IPS-18a (cell line): ENCODE measurements around the gene PLSCR4.
A peak's percentile ranks its signal among the peaks of the same experiment; 100 is the strongest.

Experiments used
- H3K27ac ChIP-seq: one replicate; pipeline ENCODE4 v1.5.1; 2013; ENCODE audit warnings: low read length
- H3K27me3 ChIP-seq: one replicate; pipeline ENCODE4 v1.6.1; 2013; ENCODE audit warnings: mild to moderate bottlenecking, low read length; ENCODE audit not compliant: control insufficient read depth, insufficient read depth
- H3K36me3 ChIP-seq: one replicate; pipeline ENCODE4 v1.6.1; 2013; ENCODE audit warnings: low read depth, low read length; ENCODE audit not compliant: control insufficient read depth
- H3K4me1 ChIP-seq: one replicate; pipeline ENCODE4 v1.6.1; 2013; ENCODE audit warnings: low read depth, low read length; ENCODE audit not compliant: control insufficient read depth
- H3K4me3 ChIP-seq: one replicate; pipeline ENCODE4 v1.5.1; 2013; ENCODE audit warnings: low read length
- H3K9ac ChIP-seq: one replicate; pipeline ENCODE4 v1.6.1; 2013; ENCODE audit warnings: mild to moderate bottlenecking, low read length, moderate library complexity
- H3K9me3 ChIP-seq: one replicate; pipeline ENCODE4 v1.6.1; 2013; ENCODE audit warnings: low read depth, low read length; ENCODE audit not compliant: control insufficient read depth

The PLSCR4 gene

GRCh38 chr3:146164971-146165769, 85.7 kb downstream of the PLSCR4 start:
- H3K4me3 ChIP-seq = no peak overlapping the region
- H3K4me1 ChIP-seq = peaks cover 9% of the 10 kb centered on the region
- H3K36me3 ChIP-seq = no peaks in the 10 kb centered on the region
- H3K9me3 ChIP-seq = no peaks in the 10 kb centered on the region
- H3K27ac ChIP-seq = no peak overlapping the region
- no peak overlapping the region for H3K9ac ChIP-seq
- H3K27me3 ChIP-seq = peaks cover 18% of the 10 kb centered on the region

- H3K4me3 ChIP-seq = no peak overlapping the region
- peaks cover 18% of the 10 kb centered on the region for H3K27me3 ChIP-seq
- H3K4me1 ChIP-seq = peaks cover 15% of the 10 kb centered on the region
- no peak overlapping the region for H3K27ac ChIP-seq
- no peak overlapping the region for H3K9ac ChIP-seq
- no peaks in the 10 kb centered on the region for H3K9me3 ChIP-seq
- no peaks in the 10 kb centered on the region for H3K36me3 ChIP-seq
These were observed 86.4 kb downstream of the PLSCR4 start for GRCh38 chr3:146164506-146164905.

GRCh38 chr3:146164071-146164470, 86.8 kb downstream of the PLSCR4 start:
- Histone ChIP-seq H3K9ac (no peak overlapping the region), H3K9me3 (no peaks in the 10 kb centered on the region), H3K36me3 (no peaks in the 10 kb centered on the region), H3K27ac (no peak overlapping the region), H3K4me1 (peaks cover 18% of the 10 kb centered on the region), H3K4me3 (no peak overlapping the region), H3K27me3 (peaks cover 18% of the 10 kb centered on the region)

- H3K4me1 ChIP-seq = peaks cover 18% of the 10 kb centered on the region
- no peaks in the 10 kb centered on the region for H3K36me3 ChIP-seq
- H3K4me3 ChIP-seq = no peak overlapping the region
- peaks cover 18% of the 10 kb centered on the region for H3K27me3 ChIP-seq
- H3K9ac ChIP-seq = no peak overlapping the region
- H3K9me3 ChIP-seq = no peaks in the 10 kb centered on the region
- no peak overlapping the region for H3K27ac ChIP-seq
These were observed 87.3 kb downstream of the PLSCR4 start for GRCh38 chr3:146163584-146163983.

- H3K27me3 ChIP-seq = peaks cover 18% of the 10 kb centered on the region
- peaks cover 18% of the 10 kb centered on the region for H3K4me1 ChIP-seq
- no peak overlapping the region for H3K4me3 ChIP-seq
- H3K36me3 ChIP-seq = no peaks in the 10 kb centered on the region
- no peak overlapping the region for H3K27ac ChIP-seq
- H3K9ac ChIP-seq = no peak overlapping the region
- H3K9me3 ChIP-seq = no peaks in the 10 kb centered on the region
These were observed 88.3 kb downstream of the PLSCR4 start for GRCh38 chr3:146162561-146162960.

- Histone ChIP-seq H3K4me1 (peaks cover 18% of the 10 kb centered on the region), H3K4me3 (peak overlapping the region; percentile 89), H3K27me3 (peaks cover 18% of the 10 kb centered on the region), H3K36me3 (no peaks in the 10 kb centered on the region), H3K9ac (peak overlapping the region; percentile 78), H3K27ac (no peak overlapping the region), H3K9me3 (no peaks in the 10 kb centered on the region)
These were observed 89.3 kb downstream of the PLSCR4 start for GRCh38 chr3:146161663-146162002.

GRCh38 chr3:146160964-146161662, 89.8 kb downstream of the PLSCR4 start, which contains the start of gene PLOD2:
PLOD2 (minus strand) TSS chr3:146161184; CDS start chr3:146160989, 195 bp downstream.
- Histone ChIP-seq H3K9me3 (no peaks in the 10 kb centered on the region), H3K4me1 (peaks cover 18% of the 10 kb centered on the region), H3K9ac (peak within 1 kb of the TSS; percentile 78), H3K27ac (no peak within 1 kb of the TSS), H3K27me3 (peaks cover 18% of the 10 kb centered on the region), H3K36me3 (no peaks in the 10 kb centered on the region), H3K4me3 (peak within 1 kb of the TSS; percentile 89)

GRCh38 chr3:146160321-146160963, 90.5 kb downstream of the PLSCR4 start:
- peak overlapping the region; percentile 78 for H3K9ac ChIP-seq
- H3K9me3 ChIP-seq = no peaks in the 10 kb centered on the region
- H3K4me3 ChIP-seq = peak overlapping the region; percentile 89
- no peak overlapping the region for H3K27ac ChIP-seq
- peaks cover 18% of the 10 kb centered on the region for H3K27me3 ChIP-seq
- H3K36me3 ChIP-seq = no peaks in the 10 kb centered on the region
- peaks cover 18% of the 10 kb centered on the region for H3K4me1 ChIP-seq

- H3K4me3 ChIP-seq = peak overlapping the region; percentile 89
- no peak overlapping the region for H3K27ac ChIP-seq
- H3K9me3 ChIP-seq = no peaks in the 10 kb centered on the region
- H3K36me3 ChIP-seq = no peaks in the 10 kb centered on the region
- H3K27me3 ChIP-seq = peaks cover 18% of the 10 kb centered on the region
- peaks cover 13% of the 10 kb centered on the region for H3K4me1 ChIP-seq
- H3K9ac ChIP-seq = peak overlapping the region; percentile 78
These were observed 91.1 kb downstream of the PLSCR4 start for GRCh38 chr3:146159616-146160320.

- Histone ChIP-seq H3K36me3 (no peaks in the 10 kb centered on the region), H3K4me1 (peaks cover 13% of the 10 kb centered on the region), H3K9ac (no peak overlapping the region), H3K4me3 (peak overlapping the region; percentile 89), H3K9me3 (no peaks in the 10 kb centered on the region), H3K27ac (no peak overlapping the region), H3K27me3 (peaks cover 18% of the 10 kb centered on the region)
These were observed 91.9 kb downstream of the PLSCR4 start for GRCh38 chr3:146159037-146159436.
